Gastroesophageal sphincter (tissue), 4 donors: ENCODE results near the gene HECTD3. TPM values are rescaled to one million over a fixed set of nuclear protein-coding genes. Genes with fewer than 3 reads are reported as not detected.

ENCODE experiments used
- ATAC-seq: fragments of 150-250 bp; one replicate; pipeline ENCODE4 v1.9.1; 2016; ENCODE audit warnings: mild to moderate bottlenecking, moderate library complexity
- H3K27ac ChIP-seq, 4 donors: fragments of 200-600 bp; sonication (generic) in 3 of 4; 1 replicate in 3 of 4; 2 replicates in 1 of 4; pipeline ENCODE4 v1.5.1; 2016 to 2019
- H3K27me3 ChIP-seq: fragments of 200-600 bp; sonication (generic); one replicate; pipeline ENCODE4 v1.5.1; 2019
- H3K36me3 ChIP-seq, 2 donors: fragments of 200-600 bp; sonication (generic); one replicate each; pipeline ENCODE4 v1.5.1; 2019; ENCODE audit warnings: control low read depth in 1 of 2
- H3K4me1 ChIP-seq, 3 donors: fragments of 200-600 bp; sonication (generic); 1 replicate in 2 of 3; 2 replicates in 1 of 3; pipeline ENCODE4 v1.5.1; 2016 to 2019; ENCODE audit warnings: control low read depth in 2 of 3
- H3K4me3 ChIP-seq, 2 donors: fragments of 200-600 bp; sonication (generic); one replicate each; pipeline ENCODE4 v1.5.1; 2019; ENCODE audit warnings: mild to moderate bottlenecking in 1 of 2, moderate library complexity in 1 of 2
- H3K9me3 ChIP-seq, 3 donors: fragments of 200-600 bp; sonication (generic); one replicate each; pipeline ENCODE4 v1.5.1; 2017 to 2019; ENCODE audit warnings: control low read depth in 2 of 3
- EP300 ChIP-seq: sonication (generic); formaldehyde crosslinking; IDR thresholded peaks from one replicate; pipeline ENCODE4 v1.6.1; 2017; ENCODE audit warnings: antibody characterized with exemption, mild to moderate bottlenecking
- POLR2A ChIP-seq, 2 donors: fragments of 450-650 bp; IDR thresholded peaks; one replicate each; pipeline ENCODE4 v1.6.1; 2017; ENCODE audit warnings: antibody characterized with exemption in 2 of 2, mild to moderate bottlenecking in 2 of 2, moderate library complexity in 1 of 2
- POLR2AphosphoS5 ChIP-seq: sonication (generic); formaldehyde crosslinking; IDR thresholded peaks from one replicate; pipeline ENCODE4 v1.6.1; 2017; ENCODE audit warnings: antibody characterized with exemption
- WGBS, 2 donors: methylation state at CpG; one replicate each; pipeline ENCODE4 v1.1.5; 2018; ENCODE audit warnings: low coverage in 1 of 2; 5-methylcytosine and 5-hydroxymethylcytosine counted together
- total RNA-seq, 4 donors: library from RNA; depleted of rRNA; stranded (reverse); fragments of >200 nt; gene quantifications; one replicate each; pipeline ENCODE4 v1.1.0, GENCODE V29; 2016
- TF ChIP-seq, protein P1 (sequence below), 4 experiments: fragments of 200-600 bp in 2 of 4; fragments of 450-650 bp in 2 of 4; sonication (generic) in 1 of 4; IDR thresholded peaks; one replicate each; pipeline ENCODE4 v1.5.1; 2017 to 2019; ENCODE audit warnings: antibody characterized with exemption in 4 of 4, mild to moderate bottlenecking in 2 of 4, moderate library complexity in 2 of 4

The HECTD3 gene
- total RNA-seq, 4 donors from 2014 or later = 27.7 to 48.6 (median 37.5) TPM

DNA sequence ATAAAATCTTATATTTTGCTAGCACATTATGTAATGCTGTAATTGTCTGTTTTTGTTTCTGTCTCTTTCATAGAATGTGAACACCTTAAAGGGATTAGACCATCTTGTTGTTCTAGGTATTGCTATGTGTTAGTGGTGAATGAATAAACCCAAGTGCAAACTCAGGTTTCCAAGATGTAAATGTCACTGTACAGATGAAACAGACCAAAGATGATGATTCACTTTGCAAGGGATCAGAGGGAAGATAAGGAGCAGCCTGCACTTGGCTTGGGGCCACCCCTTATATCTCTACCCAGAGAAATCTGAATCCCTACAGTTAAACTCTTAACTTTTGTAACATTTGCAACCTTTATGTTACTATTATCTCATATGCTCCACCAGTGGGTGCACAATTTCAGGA is 26.3 kb upstream of the HECTD3 start:
- ATAC-seq = no peak
- H3K36me3 ChIP-seq = peaks cover 0 to 61% of the 10 kb centered on the region in 2 donors
- no peaks in the 10 kb centered on the region for H3K4me1 ChIP-seq

DNA sequence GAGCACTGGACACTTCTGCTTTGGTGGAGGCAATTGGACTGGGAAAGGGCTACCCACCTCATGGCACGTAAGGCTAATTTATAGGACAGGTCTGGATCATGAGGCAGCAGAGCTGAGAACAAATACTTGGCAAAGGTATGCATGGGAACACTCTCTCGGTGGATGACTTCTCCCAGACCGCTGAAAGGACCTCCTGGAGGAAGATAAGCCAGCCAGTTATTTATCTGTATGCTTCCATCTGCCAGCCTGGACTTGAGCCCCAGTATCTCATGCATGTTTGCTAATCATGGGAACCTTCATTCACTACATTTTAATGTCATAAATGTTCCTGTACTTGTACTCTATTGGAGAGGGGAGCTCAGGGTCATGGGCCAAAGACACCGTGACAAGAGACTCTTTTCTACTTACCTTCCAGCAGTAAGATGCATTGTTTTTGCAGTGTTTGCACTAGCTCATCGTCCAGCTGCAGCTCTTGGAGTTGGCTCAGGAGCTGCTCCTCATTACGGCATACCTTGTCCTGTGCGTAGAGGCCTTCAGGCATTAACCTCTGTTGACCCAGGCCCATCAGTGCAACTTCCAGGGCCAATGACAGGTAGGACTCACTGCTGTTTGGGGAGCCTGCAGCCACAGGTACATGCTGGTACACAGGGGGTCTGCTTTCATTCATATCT is 24.6 kb upstream of the HECTD3 start:
- Histone ChIP-seq H3K36me3 (peaks cover 0 to 51% of the 10 kb centered on the region in 2 donors), H3K27me3 (no peaks in the 10 kb centered on the region), H3K9me3 (no peaks in the 10 kb centered on the region), H3K4me1 (no peaks in the 10 kb centered on the region), H3K27ac (no peak overlapping the region), H3K4me3 (no peak overlapping the region)
- ATAC-seq = no peak
- WGBS, 2 donors = 85 to 92% methylated on average over 3 to 6 of the region's 7 CpGs
- TF ChIP-seq POLR2A (IDR thresholded peaks at IDR 0.05) = no peak
- no peak for TF ChIP-seq POLR2AphosphoS5

More for the DNA sequence above, 26.3 kb upstream of the HECTD3 start:
- Histone ChIP-seq H3K9me3 (no peaks in the 10 kb centered on the region), H3K27ac (no peak overlapping the region), H3K4me3 (no peak overlapping the region), H3K27me3 (no peaks in the 10 kb centered on the region)
- TF ChIP-seq EP300 = no peak
- TF ChIP-seq, protein P1, sequence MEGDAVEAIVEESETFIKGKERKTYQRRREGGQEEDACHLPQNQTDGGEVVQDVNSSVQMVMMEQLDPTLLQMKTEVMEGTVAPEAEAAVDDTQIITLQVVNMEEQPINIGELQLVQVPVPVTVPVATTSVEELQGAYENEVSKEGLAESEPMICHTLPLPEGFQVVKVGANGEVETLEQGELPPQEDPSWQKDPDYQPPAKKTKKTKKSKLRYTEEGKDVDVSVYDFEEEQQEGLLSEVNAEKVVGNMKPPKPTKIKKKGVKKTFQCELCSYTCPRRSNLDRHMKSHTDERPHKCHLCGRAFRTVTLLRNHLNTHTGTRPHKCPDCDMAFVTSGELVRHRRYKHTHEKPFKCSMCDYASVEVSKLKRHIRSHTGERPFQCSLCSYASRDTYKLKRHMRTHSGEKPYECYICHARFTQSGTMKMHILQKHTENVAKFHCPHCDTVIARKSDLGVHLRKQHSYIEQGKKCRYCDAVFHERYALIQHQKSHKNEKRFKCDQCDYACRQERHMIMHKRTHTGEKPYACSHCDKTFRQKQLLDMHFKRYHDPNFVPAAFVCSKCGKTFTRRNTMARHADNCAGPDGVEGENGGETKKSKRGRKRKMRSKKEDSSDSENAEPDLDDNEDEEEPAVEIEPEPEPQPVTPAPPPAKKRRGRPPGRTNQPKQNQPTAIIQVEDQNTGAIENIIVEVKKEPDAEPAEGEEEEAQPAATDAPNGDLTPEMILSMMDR (IDR thresholded peaks at IDR 0.05) = no peak
- no peak for TF ChIP-seq POLR2A (IDR thresholded peaks at IDR 0.05)
- TF ChIP-seq POLR2AphosphoS5 = no peak

DNA sequence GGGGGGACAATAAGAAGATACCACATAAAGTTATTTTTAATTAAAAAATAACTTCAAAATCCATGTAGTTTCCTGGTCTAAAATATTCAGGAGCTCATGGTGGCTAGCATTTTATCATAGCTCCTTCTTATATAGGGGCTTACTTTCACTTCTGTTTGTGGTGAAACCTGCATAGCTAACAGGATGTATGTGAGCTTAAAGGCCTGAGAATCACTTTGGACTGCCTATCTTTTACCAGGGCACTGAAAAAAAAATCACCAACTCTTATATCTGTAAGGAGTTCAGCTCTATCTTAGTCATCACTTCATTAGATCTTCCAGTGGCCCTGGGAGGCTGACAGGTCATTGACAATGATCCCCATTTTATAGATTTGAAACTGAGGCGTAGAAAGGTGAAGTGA is 22.2 kb upstream of the HECTD3 start:
- no peak for ATAC-seq
- no peaks in the 10 kb centered on the region for H3K9me3 ChIP-seq
- no peak overlapping the region for H3K4me3 ChIP-seq
- WGBS, 2 donors = 100% methylated on average over 1 of the region's 1 CpG
- H3K27me3 ChIP-seq = no peaks in the 10 kb centered on the region
- TF ChIP-seq, protein P1 (IDR thresholded peaks at IDR 0.05) = no peak
- no peak for TF ChIP-seq POLR2A (IDR thresholded peaks at IDR 0.05)
- TF ChIP-seq POLR2AphosphoS5 = no peak
- no peak for TF ChIP-seq EP300
- H3K4me1 ChIP-seq = no peaks in the 10 kb centered on the region
- H3K36me3 ChIP-seq = peaks cover 0 to 34% of the 10 kb centered on the region in 2 donors
- H3K27ac ChIP-seq = no peak overlapping the region

DNA sequence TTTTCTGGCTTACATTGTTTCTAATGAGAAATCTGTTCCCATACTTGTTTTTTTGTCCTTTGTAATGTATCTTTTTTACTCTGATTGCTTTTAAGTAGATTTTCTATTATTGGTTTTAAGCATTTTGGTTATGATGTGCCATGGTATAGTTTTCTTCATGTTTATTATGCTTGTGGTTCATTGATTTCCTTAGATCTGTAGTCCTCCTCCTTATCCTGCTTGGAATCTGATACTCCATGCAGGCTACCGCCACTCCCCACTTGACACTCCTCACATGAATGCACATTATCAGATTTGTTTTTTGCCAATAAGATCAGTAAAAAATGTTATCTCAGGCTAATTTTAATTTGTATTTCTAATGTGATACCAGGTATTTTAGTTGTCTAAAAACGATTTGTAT is 21.7 kb upstream of the HECTD3 start:
- H3K4me3 ChIP-seq = no peak overlapping the region
- no peaks in the 10 kb centered on the region for H3K9me3 ChIP-seq
- no peak for ATAC-seq
- TF ChIP-seq EP300 = no peak
- TF ChIP-seq POLR2A (IDR thresholded peaks at IDR 0.05) = no peak
- no peak for TF ChIP-seq POLR2AphosphoS5
- TF ChIP-seq, protein P1 (IDR thresholded peaks at IDR 0.05) = no peak
- H3K27me3 ChIP-seq = no peaks in the 10 kb centered on the region
- no peaks in the 10 kb centered on the region for H3K4me1 ChIP-seq
- peaks cover 0 to 31% of the 10 kb centered on the region in 2 donors for H3K36me3 ChIP-seq
- no peak overlapping the region for H3K27ac ChIP-seq
- 78 to 89% methylated on average over 2 of the region's 2 CpGs for WGBS, 2 donors

DNA sequence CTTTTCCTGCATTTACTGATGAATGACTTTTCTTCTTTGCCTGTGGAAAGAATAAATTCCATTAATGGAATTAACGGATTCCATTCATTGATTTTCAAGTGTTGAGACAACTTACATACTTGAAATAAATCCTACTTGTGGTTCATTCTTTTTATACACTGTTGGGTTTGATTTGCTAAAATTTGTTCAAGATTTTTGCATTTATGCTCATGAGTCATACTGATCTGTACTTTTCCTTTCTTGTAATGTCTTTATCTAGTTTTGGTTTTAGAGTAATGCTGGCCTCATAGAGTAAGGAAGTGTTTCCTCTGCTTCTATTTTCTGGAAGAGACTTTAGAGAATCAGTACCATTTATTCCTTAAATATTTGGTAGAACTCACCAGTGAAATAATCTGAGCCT is 15.3 kb upstream of the HECTD3 start:
- Histone ChIP-seq H3K36me3 (no peaks in the 10 kb centered on the region), H3K9me3 (no peaks in the 10 kb centered on the region), H3K4me1 (no peaks in the 10 kb centered on the region), H3K4me3 (no peak overlapping the region), H3K27me3 (no peaks in the 10 kb centered on the region), H3K27ac (no peak overlapping the region)
- TF ChIP-seq POLR2A (IDR thresholded peaks at IDR 0.05) = no peak
- TF ChIP-seq POLR2AphosphoS5 = no peak
- no peak for TF ChIP-seq EP300
- TF ChIP-seq, protein P1 (IDR thresholded peaks at IDR 0.05) = no peak
- ATAC-seq = no peak
- 87 to 88% methylated on average over 1 of the region's 1 CpG for WGBS, 2 donors
